Measurements from ENCODE around the gene PARD3B. TPM values are rescaled to one million over a fixed set of nuclear protein-coding genes. Genes with fewer than 3 reads are reported as not detected.

Gene PARD3B
- total and polyA plus RNA-seq, 2 experiments from 2014 or later = 3.5 to 4.4 TPM

DNA sequence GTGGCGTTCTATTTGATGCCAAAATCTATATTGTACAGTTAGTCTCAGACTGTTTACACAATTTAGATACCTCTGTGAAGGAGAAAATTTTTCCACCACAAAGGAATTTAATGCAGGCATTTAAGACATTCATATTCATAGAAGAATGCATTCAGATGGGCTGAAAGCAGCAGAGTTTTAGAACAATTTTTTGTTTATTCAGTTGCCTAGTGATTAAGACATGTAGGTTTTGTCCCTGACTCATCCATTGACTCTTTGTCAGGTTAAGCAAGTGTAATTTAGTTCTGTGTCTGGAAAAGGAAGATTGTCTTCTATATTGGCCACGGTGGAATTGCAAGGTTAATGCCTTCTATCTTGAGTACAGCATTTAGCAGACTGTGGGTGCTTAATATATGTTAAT lies 515.0 kb downstream of the PARD3B start (continued):
- TF ChIP-seq NANOG (IDR thresholded peaks at IDR 0.05; ENCODE audit: borderline replicate concordance) = no peak

DNA sequence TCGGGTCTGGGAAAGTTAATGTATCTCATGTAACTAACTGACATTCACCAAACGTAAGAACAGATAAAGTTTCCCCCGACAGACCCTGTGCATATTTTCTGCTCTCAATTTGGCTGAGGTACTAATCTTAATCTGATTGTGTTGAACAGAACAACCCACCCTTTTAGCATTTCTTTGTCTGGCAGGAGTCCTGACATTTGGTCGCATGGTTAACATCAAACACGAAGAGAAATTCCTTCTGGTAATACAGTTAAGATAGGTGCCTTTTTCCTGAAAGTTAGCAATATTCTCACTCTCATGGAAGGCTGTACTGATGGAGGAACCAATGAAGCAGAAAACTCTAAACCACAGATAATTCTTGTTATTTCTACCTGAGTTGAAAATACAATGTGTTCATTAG lies 520.8 kb downstream of the PARD3B start:
- H3K36me3 ChIP-seq (ENCODE audit: insufficient read depth) = no peaks in the 10 kb centered on the region
- Mint-ChIP-seq H3K27ac (no peak overlapping the region), H3K4me1 (peaks cover 15% of the 10 kb centered on the region), H3K27me3 (ENCODE audit: insufficient read depth, low read depth, poor library complexity) (no peaks in the 10 kb centered on the region), H3K4me3 (no peak overlapping the region), H3K9me3 (no peaks in the 10 kb centered on the region; the same call in 2 of the 3 replicates), H3K36me3 (ENCODE audit: low read depth) (no peaks in the 10 kb centered on the region)
- H3K4me1 ChIP-seq (ENCODE audit: insufficient read depth) = peaks cover 12% of the 10 kb centered on the region
- H4K20me1 ChIP-seq (replicated peaks; ENCODE audit: insufficient read depth) = no peaks in the 10 kb centered on the region
- TF ChIP-seq JUNB (IDR thresholded peaks at IDR 0.05; ENCODE audit: unreplicated experiment) = no peak
- H3K9me2 ChIP-seq (ENCODE audit: insufficient read depth) = peaks cover under 1% of the 10 kb centered on the region; the same call in 1 of the 2 replicates
- no peak overlapping the region for H2AFZ ChIP-seq
- H3K4me3 ChIP-seq = no peak overlapping the region
- H3K27me3 ChIP-seq (ENCODE audit: insufficient read depth) = no peaks in the 10 kb centered on the region
- no peak for DNase-seq (ENCODE audit: low spot score)
- H3K27ac ChIP-seq (ENCODE audit: low read depth) = no peak overlapping the region
- ATAC-seq = no peak
- H3K4me2 ChIP-seq = no peak overlapping the region
- no peaks in the 10 kb centered on the region for H3F3A ChIP-seq (replicated peaks; ENCODE audit: low read depth)
- no peaks in the 10 kb centered on the region for H3K79me2 ChIP-seq (replicated peaks; ENCODE audit: insufficient read depth)

DNA sequence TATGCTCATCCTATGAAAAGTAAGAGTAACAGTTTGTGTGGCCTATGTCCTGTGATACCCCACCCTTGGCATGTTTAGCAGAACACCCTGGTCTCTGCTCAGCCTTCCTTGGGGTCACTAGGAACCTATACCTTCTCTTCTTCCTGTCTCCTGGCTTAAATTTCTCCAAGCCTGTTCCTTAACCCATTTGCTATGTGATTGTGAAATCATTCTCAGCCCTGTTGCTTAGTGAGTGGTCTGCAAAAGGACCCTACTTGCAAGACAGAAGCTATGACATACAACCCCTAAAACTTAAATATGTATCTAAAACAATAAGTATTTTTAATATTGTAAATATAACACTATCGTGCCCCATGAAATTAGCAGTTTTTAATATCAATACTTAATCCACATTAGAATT lies 524.7 kb downstream of the PARD3B start:
- Mint-ChIP-seq H3K27me3 (ENCODE audit: insufficient read depth, low read depth, poor library complexity) (no peaks in the 10 kb centered on the region), H3K36me3 (ENCODE audit: low read depth) (no peaks in the 10 kb centered on the region), H3K9me3 (no peaks in the 10 kb centered on the region; the same call in 2 of the 3 replicates), H3K4me1 (peaks cover 10% of the 10 kb centered on the region), H3K4me3 (no peak overlapping the region), H3K27ac (peak overlapping the region; percentile 33; the same call in 1 of the 2 replicates)
- no peak for DNase-seq (ENCODE audit: low spot score)
- H3K4me1 ChIP-seq (ENCODE audit: insufficient read depth) = peaks cover 7% of the 10 kb centered on the region
- TF ChIP-seq NANOG (IDR thresholded peaks at IDR 0.05; ENCODE audit: borderline replicate concordance) = no peak
- TF ChIP-seq, protein P1, sequence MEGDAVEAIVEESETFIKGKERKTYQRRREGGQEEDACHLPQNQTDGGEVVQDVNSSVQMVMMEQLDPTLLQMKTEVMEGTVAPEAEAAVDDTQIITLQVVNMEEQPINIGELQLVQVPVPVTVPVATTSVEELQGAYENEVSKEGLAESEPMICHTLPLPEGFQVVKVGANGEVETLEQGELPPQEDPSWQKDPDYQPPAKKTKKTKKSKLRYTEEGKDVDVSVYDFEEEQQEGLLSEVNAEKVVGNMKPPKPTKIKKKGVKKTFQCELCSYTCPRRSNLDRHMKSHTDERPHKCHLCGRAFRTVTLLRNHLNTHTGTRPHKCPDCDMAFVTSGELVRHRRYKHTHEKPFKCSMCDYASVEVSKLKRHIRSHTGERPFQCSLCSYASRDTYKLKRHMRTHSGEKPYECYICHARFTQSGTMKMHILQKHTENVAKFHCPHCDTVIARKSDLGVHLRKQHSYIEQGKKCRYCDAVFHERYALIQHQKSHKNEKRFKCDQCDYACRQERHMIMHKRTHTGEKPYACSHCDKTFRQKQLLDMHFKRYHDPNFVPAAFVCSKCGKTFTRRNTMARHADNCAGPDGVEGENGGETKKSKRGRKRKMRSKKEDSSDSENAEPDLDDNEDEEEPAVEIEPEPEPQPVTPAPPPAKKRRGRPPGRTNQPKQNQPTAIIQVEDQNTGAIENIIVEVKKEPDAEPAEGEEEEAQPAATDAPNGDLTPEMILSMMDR (conservative IDR thresholded peaks at IDR 0.05; ENCODE audit: low read depth in 2 of 2) = no peak
- TF ChIP-seq POLR2AphosphoS5 (IDR thresholded peaks at IDR 0.05; ENCODE audit: low read depth) = no peak
- no peak for TF ChIP-seq JUNB (IDR thresholded peaks at IDR 0.05; ENCODE audit: unreplicated experiment)
- no peak for TF ChIP-seq ZNF114 (CRISPR knock-in tag; IDR thresholded peaks at IDR 0.05)
- no peak overlapping the region for H3K4me2 ChIP-seq
- no peak overlapping the region for H3K27ac ChIP-seq (ENCODE audit: low read depth)
- no peak overlapping the region; the same call in 1 of the 2 replicates for H2AFZ ChIP-seq
- no peaks in the 10 kb centered on the region for H3K27me3 ChIP-seq (ENCODE audit: insufficient read depth)
- ATAC-seq = peak; percentile 45; the same call in 2 of the 3 replicates
- no peaks in the 10 kb centered on the region for H4K20me1 ChIP-seq (replicated peaks; ENCODE audit: insufficient read depth)
- H3K36me3 ChIP-seq (ENCODE audit: insufficient read depth) = no peaks in the 10 kb centered on the region
- no peaks in the 10 kb centered on the region for H3K9me2 ChIP-seq (ENCODE audit: insufficient read depth)
- no peaks in the 10 kb centered on the region for H3F3A ChIP-seq (replicated peaks; ENCODE audit: low read depth)
- H3K79me2 ChIP-seq (replicated peaks; ENCODE audit: insufficient read depth) = no peaks in the 10 kb centered on the region
- no peak overlapping the region for H3K4me3 ChIP-seq

DNA sequence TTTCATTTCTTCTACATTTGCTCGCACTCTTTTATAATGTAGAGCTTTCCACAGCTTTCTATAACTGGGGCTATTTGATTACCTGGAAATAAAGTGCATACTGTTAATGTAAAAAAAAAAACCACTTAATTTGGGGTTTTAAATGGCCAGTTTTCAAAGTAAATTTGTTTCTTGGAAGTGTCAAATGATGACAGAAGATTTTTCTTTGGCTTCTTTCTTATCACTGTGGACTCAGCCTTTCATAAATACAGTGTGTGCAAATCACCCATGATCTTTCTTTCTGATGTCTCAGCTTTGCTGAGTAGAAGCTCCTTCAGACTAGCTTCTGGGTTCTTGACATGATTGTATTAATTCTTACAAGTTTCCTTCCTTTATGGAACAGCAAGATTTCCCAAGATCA lies 525.6 kb downstream of the PARD3B start:
- Histone ChIP-seq H3K4me1 (ENCODE audit: insufficient read depth) (peaks cover 7% of the 10 kb centered on the region), H3K4me2 (no peak overlapping the region), H3K4me3 (no peak overlapping the region), H3F3A (replicated peaks; ENCODE audit: low read depth) (no peaks in the 10 kb centered on the region), H3K79me2 (replicated peaks; ENCODE audit: insufficient read depth) (no peaks in the 10 kb centered on the region), H2AFZ (no peak overlapping the region), H4K20me1 (replicated peaks; ENCODE audit: insufficient read depth) (no peaks in the 10 kb centered on the region), H3K27me3 (ENCODE audit: insufficient read depth) (no peaks in the 10 kb centered on the region), H3K36me3 (ENCODE audit: insufficient read depth) (no peaks in the 10 kb centered on the region), H3K9me2 (ENCODE audit: insufficient read depth) (no peaks in the 10 kb centered on the region), H3K27ac (ENCODE audit: low read depth) (no peak overlapping the region)
- H3K27me3 Mint-ChIP-seq (ENCODE audit: insufficient read depth, low read depth, poor library complexity) = no peaks in the 10 kb centered on the region
- DNase-seq (ENCODE audit: low spot score) (no peak), ATAC-seq (no peak)
- H3K4me1 Mint-ChIP-seq = peaks cover 10% of the 10 kb centered on the region
- no peak overlapping the region for H3K4me3 Mint-ChIP-seq
- H3K27ac Mint-ChIP-seq = no peak overlapping the region
- H3K9me3 Mint-ChIP-seq = no peaks in the 10 kb centered on the region
- no peaks in the 10 kb centered on the region for H3K36me3 Mint-ChIP-seq (ENCODE audit: low read depth)
- TF ChIP-seq, protein P1 (conservative IDR thresholded peaks at IDR 0.05; ENCODE audit: low read depth in 2 of 2) = no peak
